ENCODE measurements around the gene SIGLEC8.

SIGLEC8 gene

GRCh38 chr19:51402117-51402516 lies 56.1 kb downstream of the SIGLEC8 start:
- no peak for TF ChIP-seq CTCF (IDR thresholded peaks at IDR 0.05; ENCODE audit: low read length, missing control alignments)
- DNase-seq (ENCODE audit: low read depth) = no peak
- no peak overlapping the region for H3K4me3 ChIP-seq (replicated peaks; ENCODE audit: low read depth, low read length)
